Measurements from ENCODE around the gene PAX8. TPM values are rescaled to one million over a fixed set of nuclear protein-coding genes. Genes with fewer than 3 reads are reported as not detected.
A peak's percentile ranks its signal among the peaks of the same experiment; 100 is the strongest.

The PAX8 gene
- total RNA-seq, 1 experiment from 2014 or later: 7.5 TPM

GRCh38 chr2:113203901-113204519, 74.7 kb downstream of the PAX8 start:
- Histone ChIP-seq H3K4me1 (peaks cover 14% of the 10 kb centered on the region), H3K4me3 (ENCODE audit: low read depth, low read length) (no peak overlapping the region), H3K27me3 (replicated peaks; ENCODE audit: control insufficient read depth, insufficient read depth, low read length) (no peaks in the 10 kb centered on the region), H3K9me3 (no peaks in the 10 kb centered on the region), H3K36me3 (ENCODE audit: control insufficient read depth, insufficient read depth, low read length) (no peaks in the 10 kb centered on the region)
- ChIA-PET POLR2A (interaction anchor here (0.5 to 1.4 kb wide), 4 partner anchors 31 to 186 kb away, joined by 3 to 17 read pairs (median 4); no protein-coding TSS in a partner anchor), CTCF (interaction anchor here (0.6 to 3.8 kb wide), 25 partner anchors 8 to 186 kb away, joined by 3 to 70 read pairs (median 5); no protein-coding TSS in a partner anchor)
- DNase-seq: peak; percentile 85 to 90
- BruUV-seq (replicated peaks): no TSS peak
- H3K27ac Mint-ChIP-seq (ENCODE audit: unreplicated experiment): peak overlapping the region; percentile 65
- no peaks in the 10 kb centered on the region for H3K27me3 Mint-ChIP-seq (ENCODE audit: insufficient read depth, unreplicated experiment)
- H3K36me3 Mint-ChIP-seq (ENCODE audit: insufficient read depth, unreplicated experiment): peaks cover 6% of the 10 kb centered on the region
- no peaks in the 10 kb centered on the region for H3K9me3 Mint-ChIP-seq (ENCODE audit: unreplicated experiment)
- no peak overlapping the region for H3K4me3 Mint-ChIP-seq (ENCODE audit: unreplicated experiment)
- intact Hi-C loops (cut with micrococcal nuclease; ENCODE audit: unreplicated experiment): loop anchor here (1.0 kb wide), 8 partner anchors 14 to 186 kb away; no protein-coding TSS in a partner anchor
- peaks cover 26% of the 10 kb centered on the region for H3K4me1 Mint-ChIP-seq (ENCODE audit: low read depth, unreplicated experiment)
- TF ChIP-seq CTCF (IDR thresholded peaks at IDR 0.05; ENCODE audit: insufficient read depth in 1 of 2, low read depth in 1 of 2, low read length in 1 of 2, severe bottlenecking in 1 of 2, unreplicated experiment in 1 of 2): peak; percentile 91 to 92

- H3K36me3 ChIP-seq (ENCODE audit: control insufficient read depth, insufficient read depth, low read length): no peaks in the 10 kb centered on the region
- H3K4me1 ChIP-seq: peaks cover 17% of the 10 kb centered on the region
- H3K4me1 Mint-ChIP-seq (ENCODE audit: low read depth, unreplicated experiment): peaks cover 21% of the 10 kb centered on the region
- intact Hi-C loops (cut with micrococcal nuclease; ENCODE audit: unreplicated experiment): no loop called here
- no TSS peak for BruUV-seq (replicated peaks)
- no peak overlapping the region for H3K4me3 Mint-ChIP-seq (ENCODE audit: unreplicated experiment)
- H3K36me3 Mint-ChIP-seq (ENCODE audit: insufficient read depth, unreplicated experiment): peaks cover 11% of the 10 kb centered on the region
- TF ChIP-seq CTCF (IDR thresholded peaks at IDR 0.05; ENCODE audit: insufficient read depth in 1 of 2, low read depth in 1 of 2, low read length in 1 of 2, severe bottlenecking in 1 of 2, unreplicated experiment in 1 of 2): no peak
- H3K9me3 Mint-ChIP-seq (ENCODE audit: unreplicated experiment): no peaks in the 10 kb centered on the region
- no peak overlapping the region for H3K27ac Mint-ChIP-seq (ENCODE audit: unreplicated experiment)
- no peaks in the 10 kb centered on the region for H3K27me3 ChIP-seq (replicated peaks; ENCODE audit: control insufficient read depth, insufficient read depth, low read length)
- DNase-seq: no peak
- ChIA-PET POLR2A (interaction anchor here (0.6 kb wide), 1 partner anchor 32 kb away, joined by 3 read pairs; no protein-coding TSS in a partner anchor), CTCF (interaction anchor here (1.4 to 3.0 kb wide), 6 partner anchors 14 to 167 kb away, joined by 3 to 70 read pairs (median 20); no protein-coding TSS in a partner anchor)
- no peaks in the 10 kb centered on the region for H3K9me3 ChIP-seq
- H3K4me3 ChIP-seq (ENCODE audit: low read depth, low read length): no peak overlapping the region
- H3K27me3 Mint-ChIP-seq (ENCODE audit: insufficient read depth, unreplicated experiment): no peaks in the 10 kb centered on the region
Observed at GRCh38 chr2:113203217-113203530, 75.5 kb downstream of the PAX8 start.

- ChIA-PET POLR2A (interaction anchor here (0.6 kb wide), 1 partner anchor 33 kb away, joined by 3 read pairs; no protein-coding TSS in a partner anchor), CTCF (interaction anchor here (0.6 to 3.0 kb wide), 8 partner anchors 9 to 64 kb away, joined by 3 to 70 read pairs (median 10); no protein-coding TSS in a partner anchor)
- peaks cover 22% of the 10 kb centered on the region for H3K4me1 ChIP-seq
- Mint-ChIP-seq H3K27ac (ENCODE audit: unreplicated experiment) (no peak overlapping the region), H3K4me3 (ENCODE audit: unreplicated experiment) (no peak overlapping the region), H3K36me3 (ENCODE audit: insufficient read depth, unreplicated experiment) (peaks cover 7% of the 10 kb centered on the region), H3K4me1 (ENCODE audit: low read depth, unreplicated experiment) (peaks cover 17% of the 10 kb centered on the region), H3K27me3 (ENCODE audit: insufficient read depth, unreplicated experiment) (no peaks in the 10 kb centered on the region), H3K9me3 (ENCODE audit: unreplicated experiment) (no peaks in the 10 kb centered on the region)
- no TSS peak for BruUV-seq (replicated peaks)
- no peak for TF ChIP-seq CTCF (IDR thresholded peaks at IDR 0.05; ENCODE audit: insufficient read depth in 1 of 2, low read depth in 1 of 2, low read length in 1 of 2, severe bottlenecking in 1 of 2, unreplicated experiment in 1 of 2)
- DNase-seq: no peak
- intact Hi-C loops (cut with micrococcal nuclease; ENCODE audit: unreplicated experiment): no loop called here
- H3K27me3 ChIP-seq (replicated peaks; ENCODE audit: control insufficient read depth, insufficient read depth, low read length): no peaks in the 10 kb centered on the region
- H3K36me3 ChIP-seq (ENCODE audit: control insufficient read depth, insufficient read depth, low read length): no peaks in the 10 kb centered on the region
- no peaks in the 10 kb centered on the region for H3K9me3 ChIP-seq
- H3K4me3 ChIP-seq (ENCODE audit: low read depth, low read length): no peak overlapping the region
Observed at GRCh38 chr2:113202305-113203216, 76.2 kb downstream of the PAX8 start.

Data from Caco-2 (cell line).